Fibroblast of peridontal ligament (primary cell): ENCODE results near the gene RPL18A.
A peak's percentile ranks its signal among the peaks of the same experiment; 100 is the strongest.

Experiments
- DNase-seq: peaks from one replicate; pipeline ENCODE4 v3.0.0-alpha.2; 2010; ENCODE audit errors: extremely low read depth

RPL18A gene

GRCh38 chr19:17909003-17909732 lies 49.5 kb downstream of the RPL18A start:
- peak; percentile 37 for DNase-seq

- DNase-seq = no peak
These were observed 51.2 kb downstream of the RPL18A start for GRCh38 chr19:17910791-17911360.
